Suprapubic skin (tissue), 4 donors: ENCODE data around the gene COL4A1.

Experiments
- EP300 ChIP-seq: sonication (generic); formaldehyde crosslinking; IDR thresholded peaks from one replicate; pipeline ENCODE4 v1.6.1; 2017; ENCODE audit warnings: antibody characterized with exemption
- POLR2A ChIP-seq, 2 donors: fragments of 450-650 bp; IDR thresholded peaks; one replicate each; pipeline ENCODE4 v1.6.1; 2017; ENCODE audit warnings: antibody characterized with exemption in 2 of 2, mild to moderate bottlenecking in 2 of 2, moderate library complexity in 2 of 2
- POLR2AphosphoS5 ChIP-seq, 3 donors: sonication (generic); formaldehyde crosslinking; IDR thresholded peaks; one replicate each; pipeline ENCODE4 v1.6.1; 2017; ENCODE audit warnings: antibody characterized with exemption in 3 of 3
- TF ChIP-seq, protein P1 (sequence below), 2 donors: fragments of 200-600 bp in 1 of 2; fragments of 450-650 bp in 1 of 2; sonication (generic) in 1 of 2; IDR thresholded peaks; one replicate each; pipeline ENCODE4 v1.5.1; 2016 to 2019; ENCODE audit warnings: antibody characterized with exemption in 2 of 2, mild to moderate bottlenecking in 1 of 2, moderate library complexity in 1 of 2

- TF ChIP-seq, protein P1, sequence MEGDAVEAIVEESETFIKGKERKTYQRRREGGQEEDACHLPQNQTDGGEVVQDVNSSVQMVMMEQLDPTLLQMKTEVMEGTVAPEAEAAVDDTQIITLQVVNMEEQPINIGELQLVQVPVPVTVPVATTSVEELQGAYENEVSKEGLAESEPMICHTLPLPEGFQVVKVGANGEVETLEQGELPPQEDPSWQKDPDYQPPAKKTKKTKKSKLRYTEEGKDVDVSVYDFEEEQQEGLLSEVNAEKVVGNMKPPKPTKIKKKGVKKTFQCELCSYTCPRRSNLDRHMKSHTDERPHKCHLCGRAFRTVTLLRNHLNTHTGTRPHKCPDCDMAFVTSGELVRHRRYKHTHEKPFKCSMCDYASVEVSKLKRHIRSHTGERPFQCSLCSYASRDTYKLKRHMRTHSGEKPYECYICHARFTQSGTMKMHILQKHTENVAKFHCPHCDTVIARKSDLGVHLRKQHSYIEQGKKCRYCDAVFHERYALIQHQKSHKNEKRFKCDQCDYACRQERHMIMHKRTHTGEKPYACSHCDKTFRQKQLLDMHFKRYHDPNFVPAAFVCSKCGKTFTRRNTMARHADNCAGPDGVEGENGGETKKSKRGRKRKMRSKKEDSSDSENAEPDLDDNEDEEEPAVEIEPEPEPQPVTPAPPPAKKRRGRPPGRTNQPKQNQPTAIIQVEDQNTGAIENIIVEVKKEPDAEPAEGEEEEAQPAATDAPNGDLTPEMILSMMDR (IDR thresholded peaks at IDR 0.05): no peak
- TF ChIP-seq POLR2AphosphoS5 (IDR thresholded peaks at IDR 0.05) (no peak), POLR2A (IDR thresholded peaks at IDR 0.05) (no peak), EP300 (no peak)
Observed at GRCh38 chr13:110124201-110124940, 182.6 kb downstream of the COL4A1 start.
